Muscle layer of colon (tissue), 2 donors: ENCODE data around the gene ST6GAL2.

Source experiments
- H3K27ac ChIP-seq: one replicate; pipeline ENCODE4 v1.7.0; 2013; ENCODE audit warnings: low read depth, mild to moderate bottlenecking, low read length, moderate library complexity
- H3K27me3 ChIP-seq, 2 donors: one replicate each; pipeline ENCODE4 v1.7.0; 2013; ENCODE audit warnings: low read length in 2 of 2, mild to moderate bottlenecking in 2 of 2; ENCODE audit not compliant: insufficient read depth in 2 of 2, control insufficient read depth in 1 of 2
- H3K36me3 ChIP-seq: one replicate; pipeline ENCODE4 v1.7.0; 2013; ENCODE audit warnings: mild to moderate bottlenecking, low read length; ENCODE audit not compliant: insufficient read depth
- H3K4me1 ChIP-seq: one replicate; pipeline ENCODE4 v1.7.0; 2013; ENCODE audit warnings: mild to moderate bottlenecking, low read length; ENCODE audit not compliant: insufficient read depth
- H3K4me3 ChIP-seq, 2 donors: one replicate each; pipeline ENCODE4 v1.7.0; 2013; ENCODE audit warnings: low read length in 2 of 2, low read depth in 1 of 2, mild to moderate bottlenecking in 1 of 2, moderate library complexity in 1 of 2
- H3K9ac ChIP-seq: one replicate; pipeline ENCODE4 v1.7.0; 2013; ENCODE audit warnings: low read length
- H3K9me3 ChIP-seq: one replicate; pipeline ENCODE4 v1.7.0; 2013; ENCODE audit warnings: mild to moderate bottlenecking, low read length
- donor health status: abdominal sarcoma.
- donor health status: Adenocarcinoma of cecum.

ST6GAL2 gene

DNA sequence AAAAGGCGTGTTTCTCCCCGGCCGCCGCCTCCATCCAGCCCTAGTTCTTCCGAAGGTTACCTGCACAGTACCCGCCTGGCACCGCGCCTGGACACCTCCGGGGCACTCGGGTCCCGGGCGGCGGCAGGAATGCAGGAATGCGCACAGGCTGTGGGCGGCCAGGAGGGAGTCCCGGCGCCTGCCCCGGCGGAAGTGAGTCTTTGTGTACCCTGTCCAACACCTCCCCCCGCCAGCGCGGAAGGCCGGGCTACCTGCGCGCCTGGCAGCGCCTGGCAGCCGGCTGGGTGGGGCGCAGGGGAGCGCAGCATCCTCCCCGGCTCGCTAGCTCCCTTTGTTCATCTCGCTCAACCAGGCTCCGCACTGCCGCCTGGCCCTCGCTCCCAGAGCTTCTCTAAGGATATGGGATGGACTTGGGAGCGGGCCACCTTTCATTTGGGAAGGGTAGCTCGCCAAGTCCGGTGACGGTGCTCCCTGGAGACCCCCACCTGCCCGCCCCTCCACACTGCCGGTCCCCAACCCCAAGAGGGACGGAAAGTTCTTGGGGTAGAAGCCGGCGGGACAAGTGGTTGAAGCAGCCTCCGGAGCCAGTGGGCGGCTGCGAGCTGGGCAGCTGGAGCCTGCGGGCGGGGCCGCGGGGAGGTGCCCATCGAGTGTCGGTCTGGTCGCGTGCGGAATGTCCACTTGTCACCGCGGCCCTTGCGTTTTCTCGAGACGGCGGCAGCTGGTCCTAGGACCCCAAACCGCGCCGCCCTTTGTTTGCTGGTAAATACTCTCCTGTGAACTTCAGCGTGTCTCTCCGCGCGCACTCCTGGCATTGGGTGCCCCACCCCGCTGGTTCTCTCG lies 1.2 kb upstream of the ST6GAL2 start:
- H3K36me3 ChIP-seq: no peaks in the 10 kb centered on the region
- H3K27me3 ChIP-seq: peaks cover 0 to 24% of the 10 kb centered on the region in 2 donors
- no peak overlapping the region for H3K9ac ChIP-seq
- peak overlapping the region; percentile 64 to 87 for H3K4me3 ChIP-seq
- no peaks in the 10 kb centered on the region for H3K9me3 ChIP-seq
- peak overlapping the region; percentile 58 for H3K27ac ChIP-seq
- peaks cover 5% of the 10 kb centered on the region for H3K4me1 ChIP-seq

DNA sequence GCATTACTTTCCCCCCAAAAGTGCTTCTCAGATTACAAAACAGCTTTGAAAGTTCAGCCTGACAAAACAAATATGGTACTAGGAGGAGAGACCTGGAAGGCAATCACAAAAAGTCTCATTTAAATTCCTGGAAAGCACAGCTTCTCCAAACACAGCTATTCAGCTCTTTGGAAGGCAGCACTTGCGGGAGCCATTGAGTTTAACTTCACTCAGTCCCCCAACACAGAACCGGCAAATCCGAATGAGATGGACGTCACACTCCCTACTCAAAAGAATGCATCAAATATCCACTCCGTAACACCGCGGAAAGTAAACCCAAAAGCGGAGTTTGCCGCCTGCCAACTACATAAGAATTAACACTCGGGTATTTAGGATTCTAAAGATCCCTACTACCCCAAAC lies 638 bp downstream of the ST6GAL2 start:
- Histone ChIP-seq H3K9ac (no peak overlapping the region), H3K4me1 (peaks cover 5% of the 10 kb centered on the region), H3K27me3 (peaks cover 0 to 24% of the 10 kb centered on the region in 2 donors), H3K36me3 (no peaks in the 10 kb centered on the region), H3K9me3 (no peaks in the 10 kb centered on the region), H3K27ac (no peak overlapping the region), H3K4me3 (peak overlapping the region; percentile 64 to 87)

DNA sequence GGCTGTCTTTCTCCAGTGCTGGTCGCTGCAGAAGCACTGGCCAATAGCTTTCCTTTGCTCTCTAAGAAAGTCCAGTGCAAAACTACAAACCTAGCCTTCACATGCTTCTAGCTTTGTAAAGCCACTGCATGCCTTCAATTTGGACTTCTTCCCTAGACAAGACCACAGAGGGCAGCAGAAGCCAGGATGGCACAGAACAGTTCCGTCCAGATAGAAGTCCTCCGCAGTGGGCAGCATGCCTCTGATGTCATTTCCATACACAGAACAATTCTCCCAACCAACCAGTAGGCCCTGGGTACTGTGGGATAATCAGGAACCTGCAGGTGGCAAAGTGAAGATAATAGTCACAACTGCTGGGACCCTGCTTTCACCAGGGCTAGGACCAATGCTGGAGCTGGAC lies 3.3 kb downstream of the ST6GAL2 start:
- Histone ChIP-seq H3K27me3 (peaks cover 0 to 19% of the 10 kb centered on the region in 2 donors), H3K9me3 (no peaks in the 10 kb centered on the region), H3K9ac (no peak overlapping the region), H3K36me3 (no peaks in the 10 kb centered on the region), H3K4me1 (peaks cover 5% of the 10 kb centered on the region), H3K4me3 (no peak overlapping the region), H3K27ac (no peak overlapping the region)

DNA sequence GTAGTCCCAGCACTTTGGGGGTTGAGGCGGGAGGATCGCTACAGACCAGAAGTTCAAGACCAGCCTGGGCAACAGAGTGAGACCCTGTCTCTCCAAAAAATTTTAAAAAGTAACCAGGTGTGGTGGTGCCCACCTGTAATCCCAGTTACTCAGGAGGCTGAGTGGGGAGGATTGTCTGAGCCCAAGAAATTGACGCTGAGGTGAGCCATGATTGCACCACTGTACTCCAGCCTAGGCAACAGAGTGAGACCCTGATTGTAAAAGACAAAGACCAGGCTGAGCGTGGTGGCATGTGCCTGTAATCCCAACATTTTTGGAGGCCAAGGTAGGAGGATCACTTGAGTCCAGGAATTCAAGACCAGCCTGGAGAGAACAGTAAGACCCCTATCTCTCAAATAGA lies 7.8 kb downstream of the ST6GAL2 start:
- Histone ChIP-seq H3K9me3 (no peaks in the 10 kb centered on the region), H3K27ac (no peak overlapping the region), H3K4me1 (no peaks in the 10 kb centered on the region), H3K27me3 (no peaks in the 10 kb centered on the region), H3K9ac (no peak overlapping the region), H3K36me3 (no peaks in the 10 kb centered on the region), H3K4me3 (no peak overlapping the region)

DNA sequence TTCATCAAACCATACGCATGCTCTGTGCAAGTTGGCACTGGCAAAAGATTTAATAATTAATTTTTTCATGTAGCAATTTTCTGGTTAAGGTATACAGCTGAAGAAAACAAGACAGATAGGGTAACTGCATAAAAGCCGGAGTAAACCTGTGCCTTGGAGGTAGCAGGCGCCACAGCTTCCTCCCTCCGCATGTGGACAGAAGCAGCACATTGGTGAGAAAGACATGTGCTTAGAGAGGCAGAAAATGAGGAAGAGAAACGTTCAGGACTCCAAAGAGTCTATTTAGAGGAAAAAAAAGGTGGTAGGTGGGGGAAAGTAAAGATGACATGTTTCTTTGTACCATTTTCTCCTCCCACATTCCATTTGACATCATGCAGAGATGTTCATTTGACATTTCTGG lies 9.3 kb downstream of the ST6GAL2 start:
- Histone ChIP-seq H3K4me3 (no peak overlapping the region), H3K9ac (no peak overlapping the region), H3K9me3 (no peaks in the 10 kb centered on the region), H3K27me3 (no peaks in the 10 kb centered on the region), H3K4me1 (no peaks in the 10 kb centered on the region), H3K36me3 (no peaks in the 10 kb centered on the region), H3K27ac (no peak overlapping the region)

DNA sequence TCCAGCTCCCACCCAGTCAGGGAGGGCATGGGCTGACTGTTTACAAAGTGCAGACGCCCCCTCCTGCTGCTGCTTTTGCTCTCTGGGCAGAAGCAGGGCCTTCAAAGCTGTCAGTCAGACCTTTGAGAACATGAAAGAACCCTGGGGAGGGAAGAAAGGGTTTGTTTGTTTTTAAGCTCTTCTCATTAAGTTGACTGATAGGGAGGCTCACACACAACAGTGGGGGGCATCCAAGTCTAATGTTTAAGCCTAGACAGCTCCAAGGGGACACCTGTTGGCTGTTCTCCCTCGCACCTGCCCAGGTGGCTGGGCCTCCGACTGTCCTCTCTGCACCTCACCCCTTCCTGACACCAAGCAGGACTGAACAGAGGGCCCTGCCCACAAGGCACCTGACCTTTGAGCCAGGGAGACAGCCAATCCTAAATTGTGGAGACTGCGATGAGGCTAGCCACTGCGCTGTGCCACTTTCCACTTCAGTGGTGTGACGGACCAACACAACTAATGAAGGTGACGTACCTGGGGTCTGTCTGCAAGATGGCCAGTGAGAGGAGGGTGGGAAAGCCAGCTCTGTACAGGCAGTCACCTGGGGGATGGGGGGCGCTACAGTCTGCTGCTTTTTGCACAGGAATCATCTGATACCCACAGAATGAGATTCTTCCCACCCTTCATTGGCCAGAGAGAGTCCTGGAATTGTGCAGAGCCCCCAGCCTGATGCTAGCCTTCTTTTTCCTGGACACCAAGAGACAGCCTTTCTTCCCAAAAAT lies 16.3 kb downstream of the ST6GAL2 start:
- Histone ChIP-seq H3K36me3 (no peaks in the 10 kb centered on the region), H3K4me1 (no peaks in the 10 kb centered on the region)

DNA sequence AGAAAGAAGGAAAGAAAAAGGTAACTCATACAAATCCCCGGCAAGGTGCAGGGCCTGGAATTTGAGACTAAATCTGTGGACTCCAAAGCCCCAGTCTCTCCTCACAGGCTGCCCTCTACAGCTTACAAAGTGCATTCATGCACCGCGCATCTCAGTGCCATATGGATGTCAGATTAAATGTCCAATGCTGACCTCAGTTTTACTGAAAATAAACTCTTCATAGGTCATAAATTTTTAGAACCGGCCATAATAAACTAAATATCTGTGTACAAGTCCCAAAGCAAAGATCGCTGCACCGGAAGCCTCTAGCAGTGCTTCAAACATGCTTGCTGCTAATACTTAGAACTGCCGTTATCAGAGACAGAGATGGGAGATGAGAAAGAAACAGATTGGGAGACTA lies 17.7 kb downstream of the ST6GAL2 start:
- H3K4me3 ChIP-seq: no peak overlapping the region
- no peak overlapping the region for H3K27ac ChIP-seq
- no peaks in the 10 kb centered on the region for H3K4me1 ChIP-seq
- H3K27me3 ChIP-seq: no peaks in the 10 kb centered on the region
- H3K9ac ChIP-seq: no peak overlapping the region
- H3K9me3 ChIP-seq: no peaks in the 10 kb centered on the region
- H3K36me3 ChIP-seq: no peaks in the 10 kb centered on the region

More for the DNA sequence above, 16.3 kb downstream of the ST6GAL2 start:
- Histone ChIP-seq H3K9me3 (no peaks in the 10 kb centered on the region), H3K9ac (no peak overlapping the region), H3K4me3 (no peak overlapping the region), H3K27ac (no peak overlapping the region), H3K27me3 (no peaks in the 10 kb centered on the region)

DNA sequence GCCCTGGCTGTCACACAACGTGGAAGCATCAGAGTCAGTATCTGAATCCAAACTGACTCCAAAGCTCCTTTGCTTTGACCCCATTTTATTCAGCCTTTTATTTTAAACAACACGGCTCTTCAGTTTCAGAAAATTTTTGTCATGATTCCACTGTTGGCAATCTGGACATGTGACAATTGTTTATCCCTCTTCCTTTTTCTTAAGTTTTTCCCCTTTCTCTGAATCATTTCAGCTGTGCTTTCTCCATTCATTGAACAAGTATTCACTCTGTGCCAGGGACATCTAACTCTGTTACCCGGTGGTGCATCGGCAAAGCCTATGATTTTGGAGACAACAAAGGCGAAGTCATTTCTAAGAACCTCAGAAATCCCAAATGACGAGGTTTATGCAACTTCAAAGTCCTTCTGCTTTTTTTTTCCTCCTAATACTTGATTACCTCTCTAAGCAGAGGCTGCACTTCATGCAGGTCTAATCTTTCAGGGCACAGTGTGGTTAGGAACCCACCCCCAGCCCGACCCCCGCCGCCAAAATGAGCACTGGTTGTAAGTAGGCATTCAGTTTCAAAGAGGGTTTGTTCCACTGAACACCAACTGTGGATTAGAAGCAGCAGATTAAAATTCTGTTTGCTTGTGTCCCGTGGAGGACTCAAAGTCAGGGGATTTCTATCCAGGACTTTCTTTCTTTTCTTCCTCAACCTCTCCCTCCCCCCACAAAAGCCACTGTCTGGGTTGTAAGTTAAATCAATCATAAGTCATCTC lies 18.6 kb downstream of the ST6GAL2 start:
- Histone ChIP-seq H3K27me3 (no peaks in the 10 kb centered on the region), H3K27ac (no peak overlapping the region), H3K4me1 (no peaks in the 10 kb centered on the region), H3K36me3 (no peaks in the 10 kb centered on the region), H3K4me3 (no peak overlapping the region), H3K9me3 (no peaks in the 10 kb centered on the region), H3K9ac (no peak overlapping the region)

DNA sequence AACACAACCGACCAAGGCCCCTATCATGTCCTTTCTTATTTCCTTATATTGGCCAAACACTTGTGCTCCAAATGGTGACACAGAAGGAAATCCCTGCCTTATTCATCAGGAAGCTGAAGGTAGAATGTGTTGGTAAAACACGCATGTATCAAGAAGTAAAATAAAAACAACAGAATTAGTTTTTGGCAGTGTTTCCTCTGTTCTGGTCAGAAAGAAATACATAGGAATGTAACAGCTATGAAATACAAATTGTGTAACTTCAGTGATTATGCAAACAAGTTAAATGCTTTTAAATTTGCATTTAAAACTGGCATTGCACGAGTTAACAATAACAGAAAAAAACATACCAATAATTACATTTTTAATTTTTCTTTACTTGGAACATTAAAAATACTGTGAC lies 19.3 kb downstream of the ST6GAL2 start:
- Histone ChIP-seq H3K27me3 (no peaks in the 10 kb centered on the region), H3K27ac (no peak overlapping the region), H3K36me3 (no peaks in the 10 kb centered on the region), H3K4me3 (no peak overlapping the region), H3K4me1 (no peaks in the 10 kb centered on the region), H3K9ac (no peak overlapping the region), H3K9me3 (no peaks in the 10 kb centered on the region)

DNA sequence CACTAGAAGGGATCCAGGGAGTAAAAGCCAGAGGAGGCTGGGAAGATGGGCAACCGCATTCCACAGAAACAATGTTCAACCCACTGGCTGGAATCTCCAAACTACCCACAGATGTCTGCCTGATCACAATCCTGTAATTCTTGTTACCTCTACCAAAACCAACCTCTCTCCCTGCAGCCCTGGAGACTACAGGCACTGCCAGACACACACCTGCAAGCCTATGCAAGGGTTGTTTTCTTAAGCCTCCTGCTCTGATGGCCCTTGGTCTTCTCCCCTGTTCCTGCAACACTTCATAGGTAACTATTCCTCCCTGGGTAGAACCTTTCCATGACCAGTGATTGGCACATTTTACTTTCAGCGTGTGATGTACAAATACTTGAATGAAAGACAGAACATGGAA lies 21.9 kb downstream of the ST6GAL2 start:
- Histone ChIP-seq H3K4me1 (no peaks in the 10 kb centered on the region), H3K9me3 (no peaks in the 10 kb centered on the region), H3K36me3 (no peaks in the 10 kb centered on the region), H3K9ac (no peak overlapping the region), H3K27me3 (no peaks in the 10 kb centered on the region), H3K27ac (no peak overlapping the region), H3K4me3 (no peak overlapping the region)

DNA sequence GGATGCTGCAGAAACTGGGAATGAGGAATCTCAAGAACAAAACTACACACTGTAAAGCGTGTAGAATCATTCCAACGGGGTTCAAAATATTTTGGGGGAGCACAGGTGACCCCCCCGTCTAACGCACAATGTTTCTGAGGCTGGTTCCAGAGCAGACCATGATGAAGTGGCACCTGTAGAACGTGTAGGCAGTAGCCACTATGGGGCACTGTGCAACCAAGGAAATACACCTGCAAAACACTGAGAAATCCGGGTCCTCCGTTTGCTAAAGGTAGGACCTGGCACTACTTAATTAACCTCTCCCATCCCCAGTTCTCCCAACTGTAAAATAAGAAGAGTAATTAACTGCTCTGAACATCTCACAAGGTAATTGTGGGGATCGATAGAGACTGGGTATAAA lies 22.6 kb downstream of the ST6GAL2 start:
- no peak overlapping the region for H3K9ac ChIP-seq
- H3K9me3 ChIP-seq: no peaks in the 10 kb centered on the region
- no peak overlapping the region for H3K27ac ChIP-seq
- H3K27me3 ChIP-seq: no peaks in the 10 kb centered on the region
- no peaks in the 10 kb centered on the region for H3K4me1 ChIP-seq
- no peaks in the 10 kb centered on the region for H3K36me3 ChIP-seq
- H3K4me3 ChIP-seq: no peak overlapping the region
